HEK293 (cell line): ENCODE data around the gene DNAH5.

ENCODE experiments used
- CTCF ChIA-PET: fragments of 350-600 bp; formaldehyde crosslinking; extraction: SDS; loops from one replicate; lab custom pipeline; 2021; ENCODE audit warnings: antibody characterized with exemption; lab: Yijun Ruan, JAX
- POLR2A ChIA-PET: fragments of 300-600 bp; formaldehyde crosslinking; extraction: SDS; loops from one replicate; lab custom pipeline; 2020; ENCODE audit warnings: antibody characterized with exemption, inconsistent platforms; lab: Yijun Ruan, JAX
- H3K27ac ChIP-seq: fragments of 200-500 bp; sonication (Bioruptor generic); 2 replicates; pipeline ENCODE4 v1.5.1; 2014; ENCODE audit warnings: low read depth, low read length, control low read depth, inconsistent platforms; ENCODE audit errors: extremely low read depth
- H3K36me3 ChIP-seq, 2 experiments: fragments of 200-500 bp in 1 of 2; sonication (Bioruptor generic) in 1 of 2; 1 replicate in 1 of 2; 2 replicates in 1 of 2; pipeline ENCODE4 v1.5.1; 2014 to 2017; ENCODE audit warnings: inconsistent platforms in 2 of 2, low read length in 2 of 2; ENCODE audit not compliant: control insufficient read depth in 2 of 2, insufficient read depth in 1 of 2
- H3K4me1 ChIP-seq: fragments of 200-500 bp; sonication (Bioruptor generic); 2 replicates; pipeline ENCODE4 v1.5.1; 2014; ENCODE audit warnings: mild to moderate bottlenecking, low read length, inconsistent platforms; ENCODE audit not compliant: control insufficient read depth, insufficient read depth
- H3K4me3 ChIP-seq: 2 replicates; pipeline ENCODE4 v1.5.1; 2011; ENCODE audit warnings: low read depth, mild to moderate bottlenecking, control low read depth, low read length, moderate library complexity
- H3K9me3 ChIP-seq: fragments of 200-500 bp; sonication (Bioruptor generic); 2 replicates; pipeline ENCODE4 v1.5.1; 2014; ENCODE audit warnings: low read depth, low read length, inconsistent platforms; ENCODE audit not compliant: control insufficient read depth, insufficient read depth
- PRDM6 ChIP-seq: fragments of 450-650 bp; formaldehyde crosslinking; IDR thresholded peaks from 2 replicates; pipeline ENCODE4 v1.5.1; 2017; ENCODE audit warnings: missing biosample characterization, missing genetic modification characterization
- SP7 ChIP-seq: fragments of 450-650 bp; formaldehyde crosslinking; IDR thresholded peaks from 2 replicates; pipeline ENCODE4 v1.5.1; 2016; ENCODE audit warnings: missing biosample characterization, missing genetic modification characterization
- YY1 ChIP-seq: fragments of 450-650 bp; formaldehyde crosslinking; IDR thresholded peaks from 2 replicates; pipeline ENCODE4 v1.5.1; 2018; ENCODE audit warnings: missing biosample characterization, missing genetic modification characterization
- ZNF157 ChIP-seq: fragments of 450-650 bp; formaldehyde crosslinking; IDR thresholded peaks from 2 replicates; pipeline ENCODE4 v1.5.1; 2016; ENCODE audit warnings: missing biosample characterization, missing genetic modification characterization
- ZNF174 ChIP-seq: fragments of 450-650 bp; formaldehyde crosslinking; IDR thresholded peaks from 2 replicates; pipeline ENCODE4 v1.5.0; 2017; ENCODE audit warnings: missing biosample characterization, mild to moderate bottlenecking, missing genetic modification characterization
- ZNF2 ChIP-seq: fragments of 450-650 bp; formaldehyde crosslinking; IDR thresholded peaks from 2 replicates; pipeline ENCODE4 v1.5.1; 2016; ENCODE audit warnings: missing biosample characterization, missing genetic modification characterization
- ZNF202 ChIP-seq: fragments of 450-650 bp; formaldehyde crosslinking; IDR thresholded peaks from 2 replicates; pipeline ENCODE4 v1.5.1; 2016; ENCODE audit warnings: missing biosample characterization, missing genetic modification characterization, borderline replicate concordance
- ZNF221 ChIP-seq: fragments of 450-650 bp; formaldehyde crosslinking; IDR thresholded peaks from 2 replicates; pipeline ENCODE4 v1.5.1; 2017; ENCODE audit warnings: missing biosample characterization, missing genetic modification characterization, borderline replicate concordance
- ZNF274 ChIP-seq, 2 experiments: fragments of 200-500 bp in 1 of 2; fragments of 450-650 bp in 1 of 2; sonication (Bioruptor generic) in 1 of 2; formaldehyde crosslinking in 1 of 2; IDR thresholded peaks; 2 replicates each; pipeline versions ENCODE4 v1.5.1 to v1.6.1; 2014 to 2016; ENCODE audit warnings: borderline replicate concordance in 1 of 2, inconsistent platforms in 1 of 2, low read length in 1 of 2, missing biosample characterization in 1 of 2, missing genetic modification characterization in 1 of 2
- ZNF366 ChIP-seq: fragments of 450-650 bp; formaldehyde crosslinking; conservative IDR thresholded peaks from 2 replicates; pipeline ENCODE4 v1.5.1; 2016; ENCODE audit warnings: missing biosample characterization, missing genetic modification characterization
- ZNF513 ChIP-seq: fragments of 450-650 bp; IDR thresholded peaks from 2 replicates; pipeline ENCODE4 v1.5.1; 2018; ENCODE audit warnings: missing biosample characterization, missing genetic modification characterization
- ZNF600 ChIP-seq: fragments of 450-650 bp; formaldehyde crosslinking; IDR thresholded peaks from 2 replicates; pipeline ENCODE4 v1.5.1; 2016; ENCODE audit warnings: missing biosample characterization, missing genetic modification characterization
- ZNF639 ChIP-seq: fragments of 450-650 bp; formaldehyde crosslinking; IDR thresholded peaks from 2 replicates; pipeline ENCODE4 v1.5.1; 2016; ENCODE audit warnings: missing biosample characterization, missing genetic modification characterization
- ZNF654 ChIP-seq: fragments of 450-650 bp; formaldehyde crosslinking; IDR thresholded peaks from 2 replicates; pipeline ENCODE4 v1.5.1; 2016; ENCODE audit warnings: low read depth, missing biosample characterization, missing genetic modification characterization
- ZNF658 ChIP-seq: fragments of 450-650 bp; formaldehyde crosslinking; IDR thresholded peaks from 2 replicates; pipeline ENCODE4; 2016; ENCODE audit warnings: missing biosample characterization, missing genetic modification characterization
- ZNF768 ChIP-seq: fragments of 450-650 bp; formaldehyde crosslinking; IDR thresholded peaks from 2 replicates; pipeline ENCODE4 v1.5.1; 2018; ENCODE audit warnings: missing biosample characterization, mild to moderate bottlenecking, missing genetic modification characterization
- ZNF785 ChIP-seq: fragments of 450-650 bp; formaldehyde crosslinking; IDR thresholded peaks from 2 replicates; pipeline ENCODE4 v1.5.1; 2016; ENCODE audit warnings: missing biosample characterization, missing genetic modification characterization
- ZNF791 ChIP-seq: fragments of 450-650 bp; formaldehyde crosslinking; IDR thresholded peaks from 2 replicates; pipeline ENCODE4 v1.5.1; 2016; ENCODE audit warnings: missing biosample characterization, missing genetic modification characterization
- TF ChIP-seq, protein P1 (sequence below): fragments of 450-650 bp; IDR thresholded peaks from 2 replicates; pipeline ENCODE4 v1.5.1; 2018; ENCODE audit warnings: missing biosample characterization, mild to moderate bottlenecking, missing genetic modification characterization
- TF ChIP-seq, protein P2 (sequence below): fragments of 450-650 bp; formaldehyde crosslinking; IDR thresholded peaks from 2 replicates; pipeline ENCODE4 v1.5.1; 2016; ENCODE audit warnings: missing biosample characterization, missing genetic modification characterization

Gene DNAH5

GRCh38 chr5:13991365-13991764 is 46.9 kb upstream of the DNAH5 start (continued):
- peak; percentile 90 for TF ChIP-seq ZNF513
- TF ChIP-seq ZNF366, result peak; percentile 40
- TF ChIP-seq ZNF658, result no peak
- TF ChIP-seq ZNF791 (tag by site-specific recombination), result no peak

DNA sequence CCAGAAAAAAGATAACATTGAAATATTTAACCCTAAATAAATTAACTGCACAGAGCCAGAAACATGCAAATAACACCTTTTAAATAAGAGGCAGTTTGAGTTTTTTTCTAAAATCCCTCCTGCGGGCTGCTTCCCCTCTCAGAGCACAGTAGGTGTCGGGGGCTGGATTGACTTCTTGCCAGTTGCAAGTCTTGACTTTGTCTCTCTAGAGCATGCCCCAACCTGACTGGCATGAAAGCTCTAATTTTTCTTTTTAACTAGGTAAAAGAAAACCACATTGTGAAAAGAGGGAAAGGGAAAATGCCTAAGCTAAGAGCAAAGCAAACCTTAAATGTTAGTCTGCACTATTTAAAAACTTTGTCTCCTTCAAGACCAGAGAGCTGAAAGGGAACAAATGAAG is 46.4 kb upstream of the DNAH5 start:
- TF ChIP-seq ZNF600 (tag by site-specific recombination), result no peak
- POLR2A ChIA-PET, result no interaction called here
- CTCF ChIA-PET, result interaction anchor here (0.6 to 4.5 kb wide), 5 partner anchors 11 to 871 kb away, joined by 3 to 28 read pairs (median 3); no protein-coding TSS in a partner anchor

DNA sequence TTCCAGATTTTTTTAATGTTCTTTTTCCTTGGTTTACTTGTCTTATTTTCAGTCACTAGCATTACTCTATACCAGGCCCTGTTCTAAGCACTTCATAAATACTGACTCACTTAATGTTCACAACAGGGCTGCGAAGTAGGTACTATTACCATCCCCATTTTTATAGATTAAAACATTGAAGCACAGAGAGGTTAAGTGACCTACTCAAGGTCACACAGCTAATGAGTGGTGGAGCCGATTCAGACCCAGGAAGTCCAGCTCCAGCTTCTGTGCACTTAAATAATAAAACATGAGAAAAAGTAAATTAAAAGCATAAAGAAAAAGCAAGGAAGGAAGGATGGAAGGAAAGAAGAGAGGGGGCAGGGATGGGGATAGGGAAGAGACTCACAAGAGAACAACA is 45.3 kb upstream of the DNAH5 start:
- H3K9me3 ChIP-seq, result no peaks in the 10 kb centered on the region
- H3K4me3 ChIP-seq, result no peak overlapping the region
- CTCF ChIA-PET, result interaction anchor here (0.6 to 4.5 kb wide), 6 partner anchors 120 to 1014 kb away, joined by 3 to 28 read pairs (median 4); no protein-coding TSS in a partner anchor
- TF ChIP-seq YY1 (tag by site-specific recombination) (no peak), ZNF768 (peak; percentile 79; the same call in 1 of the 2 replicates), ZNF202 (tag by site-specific recombination) (no peak)
- TF ChIP-seq, protein P1, sequence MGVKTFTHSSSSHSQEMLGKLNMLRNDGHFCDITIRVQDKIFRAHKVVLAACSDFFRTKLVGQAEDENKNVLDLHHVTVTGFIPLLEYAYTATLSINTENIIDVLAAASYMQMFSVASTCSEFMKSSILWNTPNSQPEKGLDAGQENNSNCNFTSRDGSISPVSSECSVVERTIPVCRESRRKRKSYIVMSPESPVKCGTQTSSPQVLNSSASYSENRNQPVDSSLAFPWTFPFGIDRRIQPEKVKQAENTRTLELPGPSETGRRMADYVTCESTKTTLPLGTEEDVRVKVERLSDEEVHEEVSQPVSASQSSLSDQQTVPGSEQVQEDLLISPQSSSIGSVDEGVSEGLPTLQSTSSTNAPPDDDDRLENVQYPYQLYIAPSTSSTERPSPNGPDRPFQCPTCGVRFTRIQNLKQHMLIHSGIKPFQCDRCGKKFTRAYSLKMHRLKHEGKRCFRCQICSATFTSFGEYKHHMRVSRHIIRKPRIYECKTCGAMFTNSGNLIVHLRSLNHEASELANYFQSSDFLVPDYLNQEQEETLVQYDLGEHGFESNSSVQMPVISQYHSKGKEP (tag by site-specific recombination), result no peak
- POLR2A ChIA-PET, result interaction anchor here (0.6 to 0.9 kb wide), 2 partner anchors 167 to 477 kb away, joined by 3 to 6 read pairs; no protein-coding TSS in a partner anchor
- H3K27ac ChIP-seq, result no peak overlapping the region
- no peaks in the 10 kb centered on the region for H3K36me3 ChIP-seq
- H3K4me1 ChIP-seq, result no peaks in the 10 kb centered on the region

More for the DNA sequence above, 46.4 kb upstream of the DNAH5 start:
- Histone ChIP-seq H3K4me1 (no peaks in the 10 kb centered on the region), H3K36me3 (no peaks in the 10 kb centered on the region), H3K9me3 (no peaks in the 10 kb centered on the region), H3K4me3 (no peak overlapping the region), H3K27ac (no peak overlapping the region)

GRCh38 chr5:13987843-13988464 is 43.5 kb upstream of the DNAH5 start:
- Histone ChIP-seq H3K36me3 (no peaks in the 10 kb centered on the region), H3K9me3 (no peaks in the 10 kb centered on the region), H3K27ac (no peak overlapping the region), H3K4me3 (no peak overlapping the region), H3K4me1 (no peaks in the 10 kb centered on the region)
- POLR2A ChIA-PET, result interaction anchor here (0.7 to 0.8 kb wide), 3 partner anchors 53 to 1021 kb away, joined by 4 to 6 read pairs (median 4); no protein-coding TSS in a partner anchor
- CTCF ChIA-PET, result interaction anchor here (0.5 to 4.5 kb wide), 23 partner anchors 9 to 517 kb away, joined by 3 to 28 read pairs (median 3); no protein-coding TSS in a partner anchor
- TF ChIP-seq SP7 (peak; percentile 40; the same call in 1 of the 2 replicates), ZNF768 (no peak), ZNF157 (tag by site-specific recombination) (no peak), ZNF654 (peak; percentile 98), ZNF2 (tag by site-specific recombination) (peak; percentile 45; the same call in 1 of the 2 replicates), ZNF221 (tag by site-specific recombination) (no peak), ZNF639 (tag by site-specific recombination) (no peak), ZNF785 (tag by site-specific recombination) (no peak), ZNF174 (tag by site-specific recombination) (no peak), ZNF274 (IDR thresholded peaks at IDR 0.05; ENCODE audit: low read length) (no peak), ZNF274 (tag by site-specific recombination; IDR thresholded peaks at IDR 0.05; ENCODE audit: borderline replicate concordance) (no peak), PRDM6 (tag by site-specific recombination) (0 out of 2 replicates have a peak, but pooled peaks have one; percentile 30)
- TF ChIP-seq, protein P2, sequence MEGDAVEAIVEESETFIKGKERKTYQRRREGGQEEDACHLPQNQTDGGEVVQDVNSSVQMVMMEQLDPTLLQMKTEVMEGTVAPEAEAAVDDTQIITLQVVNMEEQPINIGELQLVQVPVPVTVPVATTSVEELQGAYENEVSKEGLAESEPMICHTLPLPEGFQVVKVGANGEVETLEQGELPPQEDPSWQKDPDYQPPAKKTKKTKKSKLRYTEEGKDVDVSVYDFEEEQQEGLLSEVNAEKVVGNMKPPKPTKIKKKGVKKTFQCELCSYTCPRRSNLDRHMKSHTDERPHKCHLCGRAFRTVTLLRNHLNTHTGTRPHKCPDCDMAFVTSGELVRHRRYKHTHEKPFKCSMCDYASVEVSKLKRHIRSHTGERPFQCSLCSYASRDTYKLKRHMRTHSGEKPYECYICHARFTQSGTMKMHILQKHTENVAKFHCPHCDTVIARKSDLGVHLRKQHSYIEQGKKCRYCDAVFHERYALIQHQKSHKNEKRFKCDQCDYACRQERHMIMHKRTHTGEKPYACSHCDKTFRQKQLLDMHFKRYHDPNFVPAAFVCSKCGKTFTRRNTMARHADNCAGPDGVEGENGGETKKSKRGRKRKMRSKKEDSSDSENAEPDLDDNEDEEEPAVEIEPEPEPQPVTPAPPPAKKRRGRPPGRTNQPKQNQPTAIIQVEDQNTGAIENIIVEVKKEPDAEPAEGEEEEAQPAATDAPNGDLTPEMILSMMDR (tag by site-specific recombination), result peak; percentile 72; the same call in 1 of the 2 replicates
